Posterior vena cava (tissue), 2 donors: ENCODE data around the gene AP3D1. TPM values are rescaled to one million over a fixed set of nuclear protein-coding genes. Genes with fewer than 3 reads are reported as not detected.
"Not testable (repeated sequence)": the region's sequence is repeated elsewhere in the genome, so short reads cannot be mapped to it uniquely, and the experiment has no call there.

Experiments used
- DNase-seq: peaks from one replicate; pipeline ENCODE4 v3.0.0-alpha.2; 2020; ENCODE audit warnings: low spot score
- intact Hi-C, 2 donors: fragments of 100-400 bp; cut with DNase I; formaldehyde crosslinking; loops; one replicate each; pipeline versions ENCODE4 v1.14.1 to v1.14.2; 2022 to 2023
- total RNA-seq, 2 donors: library from RNA; stranded (reverse); fragmentation: NEBNext Ultra II Directional; extraction: Animal tissue kit (Norgen Biotek cat#: 25700); gene quantifications; one replicate each; pipeline ENCODE4 v1.2.1, GENCODE V29; 2021
- donor health status: DM: yes; HTN: yes; CAD: no.
- donor health status: DM: yes; HTN: yes; CAD: no.

Gene AP3D1
- total RNA-seq, 2 donors from 2014 or later, result 73.9 to 93.3 TPM

DNA sequence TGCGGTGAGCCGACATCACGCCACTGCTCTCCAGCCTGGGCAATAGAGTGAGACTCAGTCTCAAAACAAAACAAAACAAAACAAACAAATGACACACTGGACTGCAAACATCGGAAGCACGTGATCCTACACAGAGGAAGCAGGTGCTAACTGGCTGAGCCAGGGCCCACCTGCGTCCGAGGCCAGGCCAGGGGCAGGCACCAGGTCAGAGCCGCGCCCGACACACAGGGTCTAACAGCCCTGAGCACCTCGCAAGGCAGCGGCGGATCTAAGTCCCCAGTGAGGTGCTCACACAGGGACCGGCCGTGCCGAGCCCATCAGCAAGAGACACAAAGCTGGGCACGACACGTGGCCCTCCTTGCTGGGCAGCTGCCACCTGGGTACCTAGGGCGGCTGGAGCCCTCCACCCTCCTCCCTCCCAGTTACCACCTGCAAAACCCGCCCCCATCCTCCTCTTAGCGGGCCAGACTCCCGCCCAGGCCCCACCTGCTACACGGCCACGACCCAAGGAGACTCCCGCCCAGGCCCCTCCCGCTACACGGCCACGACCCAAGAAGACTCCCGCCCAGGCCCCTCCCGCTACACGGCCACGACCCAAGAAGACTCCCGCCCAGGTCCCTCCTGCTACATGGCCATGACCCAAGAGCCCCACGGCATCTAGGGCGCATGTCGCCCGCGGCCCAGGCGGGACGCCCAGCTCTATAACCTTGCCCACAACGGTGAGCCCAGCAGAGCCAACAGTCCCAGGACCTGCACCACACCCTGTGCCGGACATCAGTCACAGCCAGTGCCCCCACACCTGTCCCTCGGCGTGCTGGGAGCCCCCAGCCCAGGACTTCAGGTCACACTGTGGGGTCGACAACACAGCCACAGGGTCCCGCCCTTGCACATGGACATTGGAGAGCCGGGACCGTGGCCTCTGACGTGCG, 15.6 kb downstream of the AP3D1 start:
- DNase-seq, result peak; percentile 67
- intact Hi-C loops, result no loop called here

DNA sequence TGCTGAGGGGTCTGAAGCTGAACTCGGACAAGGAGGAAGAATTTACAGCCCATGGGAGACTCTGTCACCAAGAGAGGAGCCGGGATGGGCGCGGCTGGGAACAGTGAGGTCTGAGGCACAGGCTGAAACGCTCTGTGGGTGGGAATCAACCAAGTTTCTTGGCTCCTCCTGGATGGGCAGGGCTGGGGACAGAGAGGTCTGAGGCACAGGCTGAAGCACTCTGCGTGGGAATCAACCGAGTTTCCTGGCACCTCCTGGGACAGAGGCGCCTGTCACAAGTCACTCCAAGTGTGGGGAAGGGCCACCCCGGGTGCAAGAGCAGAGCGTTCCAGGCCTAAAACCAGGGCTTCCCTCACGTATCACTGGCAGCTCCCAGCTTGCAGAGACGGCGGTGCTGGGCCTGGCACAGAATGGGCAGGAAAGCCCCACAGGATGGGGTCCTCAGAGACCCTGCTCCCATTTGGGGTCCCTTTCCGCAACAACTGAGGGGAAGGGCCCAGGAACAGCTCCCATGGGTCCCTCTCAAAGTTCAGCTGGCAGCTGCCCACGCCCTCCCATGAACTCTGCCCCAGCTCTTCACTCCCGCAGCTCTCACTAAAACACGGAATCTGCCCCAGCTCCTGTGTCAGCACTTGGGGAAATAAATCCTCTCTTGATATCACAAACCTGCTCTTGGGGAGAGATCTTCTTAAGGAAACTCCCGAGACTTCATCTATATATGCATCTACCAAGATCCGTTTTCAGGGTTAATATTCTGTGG, 18.5 kb downstream of the AP3D1 start:
- intact Hi-C loops, result no loop called here
- no peak for DNase-seq

- intact Hi-C loops, result no loop called here
- DNase-seq, result no peak
Measured at GRCh38 chr19:2132191-2132590, 19.2 kb downstream of the AP3D1 start.

DNA sequence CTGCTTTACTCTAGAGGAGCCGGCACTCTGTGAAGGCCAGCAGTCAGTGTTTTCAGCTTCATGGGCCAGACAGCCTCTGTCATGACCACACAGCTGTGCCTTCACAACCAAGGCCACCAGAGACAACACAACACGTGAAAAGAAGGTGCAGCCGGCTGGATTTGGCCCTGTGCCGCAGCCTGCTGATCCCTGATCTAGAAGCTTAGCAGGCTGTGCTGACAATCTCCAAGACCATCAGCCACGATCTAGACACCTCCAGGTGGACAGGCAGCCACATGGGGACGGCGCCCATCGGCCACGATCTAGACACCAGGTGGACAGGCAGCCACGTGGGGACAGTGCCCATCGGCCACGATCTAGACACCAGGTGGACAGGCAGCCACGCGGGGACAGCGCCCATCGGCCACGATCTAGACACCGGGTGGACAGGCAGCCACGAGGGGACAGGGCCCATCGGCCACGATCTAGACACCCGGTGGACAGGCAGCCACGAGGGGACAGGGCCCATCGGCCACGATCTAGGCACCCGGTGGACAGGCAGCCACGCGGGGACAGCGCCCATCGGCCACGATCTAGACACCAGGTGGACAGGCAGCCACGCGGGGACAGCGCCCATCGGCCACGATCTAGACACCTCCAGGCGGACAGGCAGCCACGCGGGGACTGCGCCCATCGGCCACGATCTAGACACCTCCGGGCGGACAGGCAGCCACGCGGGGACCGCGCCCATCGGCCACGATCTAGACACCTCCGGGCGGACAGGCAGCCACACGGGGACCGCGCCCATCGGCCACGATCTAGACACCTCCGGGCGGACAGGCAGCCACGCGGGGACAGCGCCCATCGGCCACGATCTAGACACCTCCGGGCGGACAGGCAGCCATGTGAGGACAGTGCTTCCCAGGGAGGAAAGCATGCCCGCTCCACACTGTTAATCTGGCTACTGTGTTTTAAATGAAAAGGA, 20.1 kb downstream of the AP3D1 start:
- DNase-seq, intact Hi-C loops: not testable (repeated sequence)

DNA sequence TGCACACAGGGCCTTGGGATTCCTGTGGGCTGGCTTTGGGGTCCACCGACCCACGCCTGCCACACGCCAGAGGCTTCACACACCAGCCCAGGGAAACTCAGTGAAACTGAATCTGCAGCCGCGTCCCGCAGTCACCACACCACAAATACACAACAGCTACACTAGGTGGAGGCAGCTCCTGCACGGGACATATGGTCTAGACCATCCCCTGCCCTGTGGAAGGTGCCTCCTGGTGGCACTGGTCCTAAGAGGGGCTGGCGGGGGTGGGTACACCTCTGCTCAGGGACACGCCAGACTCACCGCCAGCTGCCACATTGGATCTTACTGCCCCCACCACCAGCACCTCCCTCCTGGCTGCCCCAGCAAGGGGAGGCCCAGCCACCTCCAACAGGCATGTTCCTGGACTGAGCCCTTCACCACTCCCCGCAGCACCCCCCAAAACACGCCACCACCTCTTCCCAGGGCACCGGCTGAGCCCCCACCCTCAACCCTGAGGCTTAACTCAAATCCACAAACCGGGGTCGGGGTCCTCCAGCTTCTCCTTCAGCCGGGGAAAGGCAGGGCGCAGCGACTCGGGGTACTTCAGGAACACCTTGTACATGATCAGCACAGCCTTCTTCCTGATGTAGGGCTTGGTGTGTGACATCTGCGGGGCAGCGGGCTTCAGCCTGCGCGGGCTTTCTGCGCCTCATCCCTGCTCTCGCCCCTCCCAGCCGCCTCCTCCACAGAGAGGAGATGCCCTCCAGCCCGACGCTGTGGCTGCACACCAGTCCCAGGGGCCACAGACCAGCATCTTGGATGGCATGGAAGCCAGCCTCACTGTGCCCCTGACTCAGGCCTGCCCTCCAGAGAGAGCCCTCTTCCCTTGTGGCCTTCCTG, 21.2 kb downstream of the AP3D1 start:
- no peak for DNase-seq
- intact Hi-C loops, result no loop called here

GRCh38 chr19:2129486-2129885, 21.9 kb downstream of the AP3D1 start:
- intact Hi-C loops, result no loop called here
- no peak for DNase-seq

DNA sequence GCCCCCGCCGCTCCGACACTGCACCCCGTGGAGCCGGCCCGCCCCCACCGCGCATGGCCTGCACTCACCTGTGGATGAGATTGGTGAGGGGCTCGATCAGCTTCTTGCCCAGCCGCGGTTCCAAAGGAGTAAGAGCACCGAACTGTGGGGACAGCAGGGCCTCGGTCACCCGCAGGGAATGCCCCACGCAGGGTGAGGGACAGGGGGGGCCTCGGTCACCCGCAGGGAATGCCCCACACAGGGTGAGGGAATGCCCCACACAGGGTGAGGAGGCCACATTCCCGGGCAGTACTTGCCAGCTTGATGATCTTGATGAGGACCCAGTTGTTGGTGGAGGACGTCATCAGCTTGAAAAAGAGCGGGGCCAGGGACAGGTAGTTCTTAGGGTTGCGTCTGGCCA, 22.3 kb downstream of the AP3D1 start:
- intact Hi-C loops, result no loop called here
- no peak for DNase-seq

- DNase-seq, result not testable (repeated sequence)
Measured at GRCh38 chr19:2128252-2128651, 23.1 kb downstream of the AP3D1 start.

GRCh38 chr19:2127758-2128157, 23.6 kb downstream of the AP3D1 start:
- DNase-seq, result no peak
- intact Hi-C loops, result no loop called here

More at GRCh38 chr19:2128252-2128651, 23.1 kb downstream of the AP3D1 start:
- intact Hi-C loops, result not testable (repeated sequence)

- intact Hi-C loops, result no loop called here
- DNase-seq, result no peak
Measured at GRCh38 chr19:2126879-2127518, 24.4 kb downstream of the AP3D1 start.

DNA sequence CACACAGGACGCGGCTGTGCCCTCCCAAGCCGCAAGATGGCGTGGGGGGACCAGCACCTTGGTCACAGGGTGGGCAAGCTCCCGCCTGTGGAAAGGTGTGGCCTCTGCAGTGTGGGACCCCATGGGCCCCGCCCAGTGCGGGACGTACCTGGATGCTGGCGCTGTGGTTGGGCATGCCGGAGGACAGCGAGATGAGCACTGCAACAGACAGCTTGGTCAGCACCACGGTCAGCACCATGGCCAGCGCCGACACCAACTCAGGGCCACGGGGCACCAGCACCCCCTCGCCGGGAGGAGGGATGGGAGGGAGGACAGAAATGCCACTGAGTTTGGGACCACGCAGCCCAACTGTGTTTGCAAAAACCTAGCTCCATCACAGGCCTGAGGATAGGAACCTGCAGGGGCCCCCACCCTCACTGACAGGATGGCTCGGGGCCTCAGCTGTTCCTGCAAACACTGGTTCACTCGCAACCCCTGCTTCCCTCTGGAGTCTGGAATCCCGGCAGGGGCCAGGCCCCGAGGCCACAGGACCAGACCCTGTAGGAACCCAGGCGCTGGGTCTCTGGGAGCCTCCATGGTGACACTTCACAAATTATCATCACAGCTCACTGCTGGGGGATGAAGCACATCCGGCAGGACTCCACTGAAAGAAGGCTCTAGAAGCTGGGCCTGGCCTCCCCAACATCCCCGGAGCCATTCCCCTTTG, 27.5 kb downstream of the AP3D1 start:
- DNase-seq, result no peak
- intact Hi-C loops, result loop anchor here in 1 of 2 donors (2.0 kb wide), 1 partner anchor 51 kb away; no protein-coding TSS in a partner anchor

DNA sequence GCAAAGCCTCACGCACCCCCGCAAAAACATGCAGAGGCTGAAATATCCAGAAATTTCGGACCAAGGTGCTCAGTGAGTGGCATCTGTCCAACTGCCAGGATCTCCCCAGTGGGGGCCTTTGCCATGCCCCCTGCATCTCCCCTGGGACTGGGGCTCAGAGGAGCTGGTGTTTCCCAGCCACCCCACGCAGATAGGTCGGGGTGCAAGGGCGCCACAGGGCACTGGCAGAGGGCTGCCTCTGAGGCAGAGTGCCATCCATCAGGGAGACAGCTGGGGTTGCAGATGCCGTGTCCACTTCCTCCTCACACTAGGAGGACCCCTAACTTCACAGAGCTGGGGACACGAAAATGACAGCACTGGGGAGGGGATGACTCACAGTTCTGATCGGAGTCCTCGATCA, 28.4 kb downstream of the AP3D1 start:
- no peak for DNase-seq
- intact Hi-C loops, result loop anchor here in 1 of 2 donors (2.0 kb wide), 1 partner anchor 50 kb away; no protein-coding TSS in a partner anchor

GRCh38 chr19:2122251-2122650, 29.1 kb downstream of the AP3D1 start:
- intact Hi-C loops, result loop anchor here in 1 of 2 donors (2.0 kb wide), 1 partner anchor 49 kb away; no protein-coding TSS in a partner anchor
- DNase-seq, result no peak

GRCh38 chr19:2121416-2122051, 29.8 kb downstream of the AP3D1 start:
- DNase-seq, result no peak
- intact Hi-C loops, result loop anchor here in 1 of 2 donors (2.0 kb wide), 1 partner anchor 49 kb away; no protein-coding TSS in a partner anchor

GRCh38 chr19:2120821-2121220, 30.5 kb downstream of the AP3D1 start:
- no peak for DNase-seq
- intact Hi-C loops, result no loop called here
